DND-41 (cell line): ENCODE results near the gene SPACA7.

Source experiments
- EZH2 ChIP-seq: IDR thresholded peaks from 3 replicates; pipeline ENCODE4 v1.6.1; 2012; ENCODE audit warnings: borderline replicate concordance, low read depth, mild to moderate bottlenecking, moderate library complexity, low read length, inconsistent platforms; ENCODE audit not compliant: severe bottlenecking
- TF ChIP-seq, protein P1 (sequence below): IDR thresholded peaks from 2 replicates; pipeline ENCODE4 v1.5.1; 2012; ENCODE audit warnings: borderline replicate concordance, low read length, moderate library complexity, mild to moderate bottlenecking; ENCODE audit not compliant: poor library complexity, severe bottlenecking; ENCODE audit errors: extremely low read depth

DNA sequence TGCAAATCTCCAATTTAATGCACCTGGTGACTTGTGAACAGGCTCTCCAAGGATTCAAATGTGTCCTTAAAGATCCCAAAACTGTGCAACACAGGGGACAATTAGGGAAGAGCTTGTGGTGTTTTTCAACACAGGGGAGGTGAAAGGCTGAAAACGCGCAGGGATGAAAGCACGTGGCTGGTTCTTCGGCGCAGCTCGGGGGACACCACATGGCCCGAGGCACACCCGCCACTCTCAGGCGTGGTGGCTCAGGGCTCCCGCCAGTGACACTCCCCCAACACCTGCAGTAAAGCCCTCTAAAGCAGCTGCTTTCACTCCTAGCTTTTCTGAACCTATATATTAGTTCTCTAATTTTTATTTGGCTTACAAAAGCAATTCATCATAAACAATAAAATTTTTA lies 91.9 kb downstream of the SPACA7 start:
- TF ChIP-seq, protein P1, sequence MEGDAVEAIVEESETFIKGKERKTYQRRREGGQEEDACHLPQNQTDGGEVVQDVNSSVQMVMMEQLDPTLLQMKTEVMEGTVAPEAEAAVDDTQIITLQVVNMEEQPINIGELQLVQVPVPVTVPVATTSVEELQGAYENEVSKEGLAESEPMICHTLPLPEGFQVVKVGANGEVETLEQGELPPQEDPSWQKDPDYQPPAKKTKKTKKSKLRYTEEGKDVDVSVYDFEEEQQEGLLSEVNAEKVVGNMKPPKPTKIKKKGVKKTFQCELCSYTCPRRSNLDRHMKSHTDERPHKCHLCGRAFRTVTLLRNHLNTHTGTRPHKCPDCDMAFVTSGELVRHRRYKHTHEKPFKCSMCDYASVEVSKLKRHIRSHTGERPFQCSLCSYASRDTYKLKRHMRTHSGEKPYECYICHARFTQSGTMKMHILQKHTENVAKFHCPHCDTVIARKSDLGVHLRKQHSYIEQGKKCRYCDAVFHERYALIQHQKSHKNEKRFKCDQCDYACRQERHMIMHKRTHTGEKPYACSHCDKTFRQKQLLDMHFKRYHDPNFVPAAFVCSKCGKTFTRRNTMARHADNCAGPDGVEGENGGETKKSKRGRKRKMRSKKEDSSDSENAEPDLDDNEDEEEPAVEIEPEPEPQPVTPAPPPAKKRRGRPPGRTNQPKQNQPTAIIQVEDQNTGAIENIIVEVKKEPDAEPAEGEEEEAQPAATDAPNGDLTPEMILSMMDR = no peak
- TF ChIP-seq EZH2 = no peak
